ENCODE results near the gene FRMD7. TPM values are rescaled to one million over a fixed set of nuclear protein-coding genes. Genes with fewer than 3 reads are reported as not detected.

The FRMD7 gene
- total RNA-seq, 3 donors from 2014 or later = not detected

GRCh38 chrX:132031867-132032266, 96.0 kb downstream of the FRMD7 start:
- Histone ChIP-seq H3K27ac (no peak overlapping the region), H3K27me3 (peaks cover 0 to 48% of the 10 kb centered on the region in 2 donors), H3K4me1 (no peaks in the 10 kb centered on the region), H3K36me3 (no peaks in the 10 kb centered on the region), H3K4me3 (no peak overlapping the region), H3K9me3 (no peaks in the 10 kb centered on the region)
- DNase-seq (ENCODE audit: low spot score in 2 of 2) = no peak
- TF ChIP-seq POLR2A (IDR thresholded peaks at IDR 0.05) (no peak), POLR2AphosphoS5 (IDR thresholded peaks at IDR 0.05) (no peak)
- TF ChIP-seq, protein P1, sequence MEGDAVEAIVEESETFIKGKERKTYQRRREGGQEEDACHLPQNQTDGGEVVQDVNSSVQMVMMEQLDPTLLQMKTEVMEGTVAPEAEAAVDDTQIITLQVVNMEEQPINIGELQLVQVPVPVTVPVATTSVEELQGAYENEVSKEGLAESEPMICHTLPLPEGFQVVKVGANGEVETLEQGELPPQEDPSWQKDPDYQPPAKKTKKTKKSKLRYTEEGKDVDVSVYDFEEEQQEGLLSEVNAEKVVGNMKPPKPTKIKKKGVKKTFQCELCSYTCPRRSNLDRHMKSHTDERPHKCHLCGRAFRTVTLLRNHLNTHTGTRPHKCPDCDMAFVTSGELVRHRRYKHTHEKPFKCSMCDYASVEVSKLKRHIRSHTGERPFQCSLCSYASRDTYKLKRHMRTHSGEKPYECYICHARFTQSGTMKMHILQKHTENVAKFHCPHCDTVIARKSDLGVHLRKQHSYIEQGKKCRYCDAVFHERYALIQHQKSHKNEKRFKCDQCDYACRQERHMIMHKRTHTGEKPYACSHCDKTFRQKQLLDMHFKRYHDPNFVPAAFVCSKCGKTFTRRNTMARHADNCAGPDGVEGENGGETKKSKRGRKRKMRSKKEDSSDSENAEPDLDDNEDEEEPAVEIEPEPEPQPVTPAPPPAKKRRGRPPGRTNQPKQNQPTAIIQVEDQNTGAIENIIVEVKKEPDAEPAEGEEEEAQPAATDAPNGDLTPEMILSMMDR (IDR thresholded peaks at IDR 0.05) = no peak
- intact Hi-C loops (cut with DNase I; ENCODE audit: low total_unique reads) = no loop called here

DNA sequence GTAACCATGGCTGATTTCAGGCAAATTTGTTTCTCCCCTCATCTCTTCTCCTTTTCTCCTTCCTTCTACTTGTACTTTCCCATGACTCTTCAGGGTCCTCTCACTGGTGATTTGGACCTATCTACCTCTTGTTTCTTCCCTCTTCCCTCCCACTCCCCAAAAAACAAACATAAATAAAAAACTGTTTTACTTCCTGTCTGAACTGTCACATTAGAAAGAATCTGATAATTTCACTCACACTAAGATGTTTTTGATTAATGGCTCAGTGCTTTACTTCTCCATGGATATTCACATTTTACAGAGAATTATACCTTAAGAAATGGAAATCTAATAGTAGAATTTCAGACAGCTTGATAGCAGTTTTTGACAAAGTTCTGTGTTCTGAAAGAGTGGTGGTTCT, 97.6 kb downstream of the FRMD7 start:
- TF ChIP-seq, protein P1 (IDR thresholded peaks at IDR 0.05) = no peak
- TF ChIP-seq POLR2AphosphoS5 (IDR thresholded peaks at IDR 0.05) = no peak
- TF ChIP-seq POLR2A (IDR thresholded peaks at IDR 0.05) = no peak
- no peak for DNase-seq (ENCODE audit: low spot score in 2 of 2)
- intact Hi-C loops (cut with DNase I; ENCODE audit: low total_unique reads) = no loop called here
- Histone ChIP-seq H3K27me3 (peaks cover 0 to 49% of the 10 kb centered on the region in 2 donors), H3K36me3 (no peaks in the 10 kb centered on the region), H3K4me3 (no peak overlapping the region), H3K4me1 (no peaks in the 10 kb centered on the region), H3K9me3 (no peaks in the 10 kb centered on the region), H3K27ac (no peak overlapping the region)

Other genes starting within 250 kb of the FRMD7 start
- 10 to 100 TPM; 12.8 to 19.2 (median 15.0) TPM for gene STK26, start 104.7 kb downstream of the FRMD7 start, total RNA-seq
- gene RAP2C, start 91.4 kb upstream of the FRMD7 start, total RNA-seq = 10 to 100 TPM; 14.1 to 22.1 (median 18.0) TPM